Nucleus accumbens (tissue), 56 donors: ENCODE results near the gene MAPKBP1.
A peak's percentile ranks its signal among the peaks of the same experiment; 100 is the strongest.

Experiments used
- DNase-seq, 56 donors: peaks; one replicate each; lab custom pipeline; 2025; lab: John Stamatoyannopoulos, UW

The MAPKBP1 gene

GRCh38 chr15:41842229-41842628, 67.9 kb downstream of the MAPKBP1 start:
- no peak for DNase-seq

DNA sequence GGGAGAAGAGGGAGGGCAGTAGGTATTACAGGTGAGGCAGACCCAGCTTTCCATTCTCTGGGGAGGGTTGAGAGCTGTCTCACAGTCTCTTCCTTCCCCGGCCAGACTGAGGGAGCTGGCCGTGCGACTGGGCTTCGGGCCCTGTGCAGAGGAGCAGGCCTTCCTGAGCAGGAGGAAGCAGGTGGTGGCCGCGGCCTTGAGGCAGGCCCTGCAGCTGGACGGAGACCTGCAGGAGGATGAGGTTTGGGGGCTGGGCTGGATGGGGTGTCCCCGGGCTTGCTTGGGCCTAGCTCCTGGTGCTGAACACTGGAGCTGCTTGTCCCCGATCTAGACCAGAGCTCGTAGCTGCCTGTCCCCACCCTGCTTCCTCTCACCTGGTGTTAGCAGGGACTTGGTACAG, 69.3 kb downstream of the MAPKBP1 start:
- DNase-seq, result no peak

DNA sequence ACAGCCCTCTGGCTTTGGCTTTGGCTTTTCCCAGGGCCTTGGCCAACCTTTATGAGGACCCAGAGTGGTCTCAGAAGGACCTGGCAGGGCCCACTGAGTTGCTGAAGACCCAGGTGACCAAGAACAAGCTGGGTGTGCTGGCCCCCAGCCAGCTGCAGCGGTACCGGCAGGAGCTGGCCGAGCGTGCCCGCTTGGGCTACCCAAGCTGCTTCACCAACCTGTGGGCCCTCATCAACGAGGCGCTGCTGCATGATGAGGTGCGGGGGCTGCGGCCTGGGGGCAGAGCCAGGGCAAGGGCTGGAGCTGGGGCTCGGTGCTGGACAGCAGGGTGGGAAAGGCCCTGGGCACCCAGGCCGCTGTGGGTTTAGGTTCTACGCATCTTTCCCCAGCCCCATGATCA, 70.5 kb downstream of the MAPKBP1 start:
- DNase-seq, result no peak

GRCh38 chr15:41847206-41847605, 72.9 kb downstream of the MAPKBP1 start:
- DNase-seq, result no peak

DNA sequence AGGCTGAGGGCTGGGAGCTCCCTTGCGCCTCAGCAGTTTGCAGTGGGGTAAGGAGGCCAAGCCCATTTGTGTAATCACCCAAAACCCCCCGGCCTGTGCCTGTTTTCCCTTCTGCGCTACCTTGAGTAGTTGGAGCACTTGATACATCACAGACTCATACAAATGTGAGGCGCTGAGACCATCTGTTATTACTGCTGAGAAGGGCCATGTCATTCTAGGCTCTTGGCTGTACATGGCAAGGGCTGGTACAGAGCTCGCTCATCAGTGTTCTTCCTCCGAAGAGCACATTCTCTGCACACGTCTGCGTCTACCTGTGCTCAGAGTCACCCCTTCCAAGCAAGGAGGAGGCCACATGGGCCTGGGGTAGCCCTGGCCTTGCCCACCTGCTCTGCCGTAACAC, 73.7 kb downstream of the MAPKBP1 start:
- DNase-seq, result no peak

DNA sequence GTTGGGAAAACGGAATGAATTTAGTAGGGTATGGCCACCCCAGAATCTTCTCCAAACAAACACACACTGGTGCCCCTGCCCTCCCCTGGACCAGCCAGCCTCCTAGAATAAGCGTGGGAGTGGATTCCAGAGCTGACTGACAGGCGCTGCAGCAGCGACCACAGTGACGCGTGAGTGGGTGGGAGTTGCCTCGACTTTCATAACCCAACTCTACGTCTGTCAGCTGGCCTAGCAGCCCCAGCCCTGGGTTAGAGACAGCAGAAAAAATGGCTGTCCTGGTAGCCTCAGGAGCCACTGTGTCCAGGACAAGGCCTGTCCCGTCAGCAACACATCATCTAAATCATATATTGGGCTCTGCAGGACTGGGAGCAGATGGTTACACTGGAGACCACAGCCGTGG, 74.3 kb downstream of the MAPKBP1 start:
- no peak for DNase-seq

GRCh38 chr15:41849204-41849603, 74.9 kb downstream of the MAPKBP1 start:
- no peak for DNase-seq

DNA sequence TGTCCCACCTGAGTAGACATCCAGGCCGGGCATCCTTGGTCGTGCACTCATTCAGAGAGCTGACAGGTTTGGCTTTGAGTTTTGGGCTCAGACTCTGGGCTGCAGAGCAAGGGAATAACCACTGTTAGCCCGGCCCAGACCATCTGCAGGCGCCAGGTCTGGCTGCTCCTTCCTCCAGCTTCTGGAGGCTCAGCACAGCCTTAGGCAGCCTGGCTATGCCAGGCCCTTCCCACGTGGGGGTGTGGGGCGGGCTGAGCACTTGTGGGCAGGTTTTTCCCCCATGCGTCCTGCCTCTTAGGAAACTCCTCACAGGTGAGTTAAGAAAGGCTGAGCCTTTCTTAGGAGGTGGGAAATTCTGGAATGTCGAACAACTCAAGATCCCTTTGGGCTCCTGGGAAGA, 75.6 kb downstream of the MAPKBP1 start:
- no peak for DNase-seq

- no peak for DNase-seq
Observed at GRCh38 chr15:41850482-41851166, 76.3 kb downstream of the MAPKBP1 start.

DNA sequence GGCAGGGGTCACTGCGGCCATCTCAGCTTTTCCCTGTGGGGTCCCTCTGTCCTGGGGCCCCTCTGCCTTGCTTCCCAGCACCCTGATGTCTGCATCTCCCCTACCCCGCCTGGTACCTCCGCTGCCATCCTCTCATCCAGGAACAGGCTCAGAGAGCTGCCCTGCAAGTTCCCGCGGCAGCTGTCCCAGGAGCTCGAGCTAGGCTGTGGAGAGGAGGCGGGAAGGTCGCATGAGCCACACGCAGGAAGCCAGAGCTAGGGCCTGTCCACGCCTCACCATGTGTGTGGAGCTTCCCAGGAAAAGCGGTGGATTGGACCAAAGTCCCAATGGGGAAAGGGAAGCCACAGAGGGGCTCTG, 76.9 kb downstream of the MAPKBP1 start:
- DNase-seq, result no peak

GRCh38 chr15:41851755-41852370, 77.6 kb downstream of the MAPKBP1 start:
- no peak for DNase-seq

- DNase-seq, result no peak
Observed at GRCh38 chr15:41852736-41853590, 78.7 kb downstream of the MAPKBP1 start.

- peak in 1 of 56 donors; percentile 13 for DNase-seq
Observed at GRCh38 chr15:41853831-41854230, 79.5 kb downstream of the MAPKBP1 start.

DNA sequence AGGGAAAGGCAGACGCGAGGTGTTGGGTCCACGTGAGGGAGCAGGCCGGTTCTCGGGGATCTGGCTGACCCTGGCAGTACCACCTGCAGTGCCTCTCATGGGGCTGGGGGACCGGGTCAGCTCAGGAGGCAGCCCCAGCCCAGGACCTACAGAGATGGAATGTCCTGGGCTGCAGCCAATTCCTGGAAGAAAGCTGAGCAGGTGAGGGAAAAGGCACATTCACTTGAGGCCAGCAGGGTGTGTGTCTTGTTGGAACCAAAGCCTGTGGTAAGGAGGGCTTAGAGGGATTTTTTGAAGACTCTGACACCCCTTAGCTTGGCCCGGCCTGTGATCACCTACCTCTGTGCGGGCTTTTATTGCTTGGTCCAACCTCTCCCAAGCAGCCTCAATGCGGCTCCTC, 80.2 kb downstream of the MAPKBP1 start:
- DNase-seq, result no peak

- DNase-seq, result no peak
Observed at GRCh38 chr15:41855261-41855961, 81.1 kb downstream of the MAPKBP1 start.

DNA sequence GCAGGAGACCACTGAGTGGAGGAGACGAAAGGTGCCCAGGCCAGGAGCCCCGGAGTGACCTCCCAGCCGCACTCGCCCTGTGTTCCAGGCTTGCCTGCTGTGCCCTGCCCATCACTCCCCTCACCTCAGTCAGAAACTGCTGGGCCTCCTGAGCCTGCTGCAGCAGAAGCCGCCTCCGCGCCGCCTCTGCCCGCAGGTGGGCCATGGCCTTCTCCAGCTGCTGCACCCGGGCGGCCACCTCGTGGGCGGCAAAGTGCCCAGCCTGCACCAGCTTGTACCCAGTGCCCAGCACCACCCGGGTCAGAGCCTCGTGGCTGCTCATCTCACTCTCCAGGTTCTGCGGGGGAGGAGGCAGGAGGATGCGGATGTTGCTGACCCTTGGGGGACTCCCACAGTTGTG, 82.0 kb downstream of the MAPKBP1 start:
- no peak for DNase-seq

DNA sequence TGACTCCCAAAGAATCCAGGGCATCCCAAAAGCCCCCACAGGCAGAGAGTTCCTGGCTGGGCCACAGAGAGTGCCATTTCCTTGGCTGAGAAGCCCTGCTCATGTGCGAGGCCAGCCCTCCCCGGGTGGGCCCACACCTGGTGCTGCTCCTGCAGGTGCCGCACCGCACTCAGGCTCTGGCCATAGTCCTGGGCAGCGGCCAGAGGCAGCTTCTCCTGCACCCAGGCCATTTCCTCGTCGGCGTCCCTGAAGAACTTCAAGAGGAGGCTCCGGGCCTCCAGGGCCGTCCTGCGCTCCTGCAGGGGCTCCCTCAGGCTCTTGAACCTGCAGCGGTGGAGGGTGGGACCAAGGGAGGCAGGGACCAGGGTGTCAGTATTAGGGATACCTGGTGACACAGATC, 82.4 kb downstream of the MAPKBP1 start:
- no peak for DNase-seq

- DNase-seq, result no peak
Observed at GRCh38 chr15:41857316-41857715, 83.0 kb downstream of the MAPKBP1 start.

DNA sequence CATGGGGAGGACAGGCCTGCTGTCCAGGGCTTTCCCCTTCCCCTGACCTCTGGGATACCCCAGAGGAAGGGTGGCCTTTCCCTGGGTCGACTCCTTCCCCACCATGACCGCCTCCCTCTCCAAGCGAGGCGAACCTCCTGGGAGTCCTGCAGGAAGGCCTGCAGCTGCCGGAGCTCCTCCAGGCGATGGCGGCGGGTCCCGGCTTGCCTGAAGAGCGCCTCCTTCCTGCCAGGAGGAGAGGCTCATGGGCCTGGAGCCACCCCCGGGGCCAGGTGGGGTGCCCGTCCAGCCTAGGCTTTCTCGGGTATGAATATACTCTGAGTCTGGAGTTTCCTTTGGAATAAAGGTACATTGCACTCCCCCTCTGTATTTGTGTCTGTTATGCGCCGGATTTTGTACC, 84.5 kb downstream of the MAPKBP1 start:
- no peak for DNase-seq

- DNase-seq, result no peak
Observed at GRCh38 chr15:41860049-41860828, 86.0 kb downstream of the MAPKBP1 start.
